ENCODE results near the gene HAT1. TPM values are rescaled to one million over a fixed set of nuclear protein-coding genes. Genes with fewer than 3 reads are reported as not detected.
A peak's percentile ranks its signal among the peaks of the same experiment; 100 is the strongest.

HAT1 gene
- total and polyA plus RNA-seq, 2 of the 4 experiments (the other 2 are of a cell fraction): 24.4 to 42.1 TPM

DNA sequence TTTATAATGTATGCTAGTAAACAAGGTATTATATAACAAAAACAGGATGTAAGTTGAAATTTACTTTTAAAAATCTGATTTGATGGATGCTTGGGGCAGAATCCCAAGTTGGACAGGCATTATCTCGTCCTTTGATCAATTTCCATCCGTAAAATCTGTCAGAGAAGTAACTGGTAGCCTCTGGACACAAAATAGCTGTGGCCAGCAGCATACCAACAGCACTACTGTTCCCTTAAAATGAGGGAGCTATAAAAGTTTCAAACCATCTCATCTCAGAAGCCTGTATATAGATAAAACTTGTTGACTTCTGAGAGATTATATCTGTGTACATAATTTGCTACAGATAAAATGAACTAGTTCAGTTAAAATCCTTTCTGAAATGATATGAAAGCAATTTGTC is 62.8 kb downstream of the HAT1 start:
- no peak overlapping the region for H3K9ac ChIP-seq (ENCODE audit: low read depth, low read length)
- ChIA-PET CTCF (no interaction called here), POLR2A (ENCODE audit: unreplicated experiment) (no interaction called here)
- H3K36me3 ChIP-seq (ENCODE audit: control insufficient read depth, insufficient read depth, low read length): peaks cover 5% of the 10 kb centered on the region; the same call in 1 of the 2 replicates
- H3K9me3 ChIP-seq (ENCODE audit: control insufficient read depth, insufficient read depth, low read length): no peaks in the 10 kb centered on the region
- TF ChIP-seq RFX5 (IDR thresholded peaks at IDR 0.05; ENCODE audit: low read depth, low read length) (no peak), RCOR1 (IDR thresholded peaks at IDR 0.05; ENCODE audit: insufficient replicate concordance, low read length) (no peak), CHD1 (IDR thresholded peaks at IDR 0.05; ENCODE audit: low read depth, low read length) (no peak), NFE2L2 (IDR thresholded peaks at IDR 0.05; ENCODE audit: low read depth, low read length) (no peak), FOS (IDR thresholded peaks at IDR 0.05; ENCODE audit: low read depth, low read length) (no peak), BHLHE40 (IDR thresholded peaks at IDR 0.05; ENCODE audit: low read depth, low read length) (no peak), MXI1 (IDR thresholded peaks at IDR 0.05; ENCODE audit: borderline replicate concordance, low read depth, low read length) (no peak), SMC3 (IDR thresholded peaks at IDR 0.05; ENCODE audit: low read depth, low read length) (no peak), POLR2A (IDR thresholded peaks at IDR 0.05; ENCODE audit: low read depth, low read length) (no peak)
- TF ChIP-seq, protein P1, sequence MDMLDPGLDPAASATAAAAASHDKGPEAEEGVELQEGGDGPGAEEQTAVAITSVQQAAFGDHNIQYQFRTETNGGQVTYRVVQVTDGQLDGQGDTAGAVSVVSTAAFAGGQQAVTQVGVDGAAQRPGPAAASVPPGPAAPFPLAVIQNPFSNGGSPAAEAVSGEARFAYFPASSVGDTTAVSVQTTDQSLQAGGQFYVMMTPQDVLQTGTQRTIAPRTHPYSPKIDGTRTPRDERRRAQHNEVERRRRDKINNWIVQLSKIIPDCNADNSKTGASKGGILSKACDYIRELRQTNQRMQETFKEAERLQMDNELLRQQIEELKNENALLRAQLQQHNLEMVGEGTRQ (IDR thresholded peaks at IDR 0.05; ENCODE audit: low read depth, low read length): no peak
- no peaks in the 10 kb centered on the region for H3K4me1 ChIP-seq (ENCODE audit: control insufficient read depth, insufficient read depth, low read length)
- H3K14ac ChIP-seq (replicated peaks; ENCODE audit: low read depth, low read length): no peak overlapping the region
- no peak overlapping the region for H4K91ac ChIP-seq (ENCODE audit: insufficient read depth, low read depth, low read length)
- no peak overlapping the region for H2AK5ac ChIP-seq (ENCODE audit: low read depth, low read length)
- in situ Hi-C loops (cut with MboI; ENCODE audit: low sequenced_read_pairs): no loop called here
- dilution Hi-C loops (cut with HindIII; ENCODE audit: low sequenced_read_pairs, unreplicated experiment): no loop called here
- no peak overlapping the region for H3K4ac ChIP-seq (ENCODE audit: low read depth, low read length)
- no peak overlapping the region for H4K8ac ChIP-seq (ENCODE audit: low read depth in 2 of 2, low read length in 2 of 2)
- no peaks in the 10 kb centered on the region for H3K27me3 ChIP-seq (ENCODE audit: control insufficient read depth, insufficient read depth, low read length)
- no peak overlapping the region for H3K18ac ChIP-seq (ENCODE audit: low read depth, low read length)
- intact Hi-C loops (cut with micrococcal nuclease): no loop called here
- DNase-seq: peak; percentile 2
- ATAC-seq (ENCODE audit: low read depth): 0 out of 2 replicates have a peak, but pooled peaks have one; percentile 40
- no peak overlapping the region for H3K23ac ChIP-seq (ENCODE audit: low read depth, low read length)
- no CpG with 5 or more reads among the region's 2 CpGs for WGBS, 2 experiments (ENCODE audit: extremely low coverage in 2 of 2, insufficient read length in 1 of 2)
- no peak overlapping the region for H4K5ac ChIP-seq (ENCODE audit: low read depth, low read length)
- no peak overlapping the region for H3K27ac ChIP-seq (ENCODE audit: insufficient read depth, low read length)
- no peak overlapping the region for H3K56ac ChIP-seq (ENCODE audit: extremely low read depth, insufficient read depth, low read length)
- no peak overlapping the region for H2AK9ac ChIP-seq (replicated peaks; ENCODE audit: low read depth, low read length, poor library complexity)
- H3K9me1 ChIP-seq (ENCODE audit: insufficient read depth, low read length): no peaks in the 10 kb centered on the region; the same call in 1 of the 2 replicates
- H2BK120ac ChIP-seq (ENCODE audit: low read depth, low read length): no peak overlapping the region
- H4K20me1 ChIP-seq (ENCODE audit: insufficient read depth, low read length): no peaks in the 10 kb centered on the region
- H2BK5ac ChIP-seq (ENCODE audit: low read depth, low read length, poor library complexity, severe bottlenecking): no peak overlapping the region
- no peak overlapping the region for H3K4me3 ChIP-seq (ENCODE audit: insufficient read depth, low read depth, low read length)
- no peak overlapping the region for H3K4me2 ChIP-seq (ENCODE audit: low read depth, low read length)
- no TSS peak for BruUV-seq (replicated peaks)
- H3K79me1 ChIP-seq (ENCODE audit: low read depth in 1 of 2, low read length in 2 of 2): no peaks in the 10 kb centered on the region
- H2BK15ac ChIP-seq (ENCODE audit: low read depth, low read length): no peak overlapping the region
- no peak overlapping the region for H2AFZ ChIP-seq (replicated peaks; ENCODE audit: low read length, poor library complexity)
- no peak overlapping the region for H2BK20ac ChIP-seq (ENCODE audit: low read depth, low read length)

Data from IMR-90 (cell line).